ENCODE data around the gene QRICH2. TPM values are rescaled to one million over a fixed set of nuclear protein-coding genes. Genes with fewer than 3 reads are reported as not detected.

The QRICH2 gene
- total RNA-seq, 1 donor from 2014 or later = 18.5 TPM

- no peak for DNase-seq (ENCODE audit: low spot score, unreplicated experiment)
- Mint-ChIP-seq H3K4me1 (ENCODE audit: low read depth) (peaks cover 23% of the 10 kb centered on the region), H3K4me3 (ENCODE audit: low read depth) (no peak overlapping the region), H3K36me3 (ENCODE audit: insufficient read depth) (no peaks in the 10 kb centered on the region), H3K9me3 (ENCODE audit: low read depth) (no peaks in the 10 kb centered on the region), H3K27me3 (peaks cover 6% of the 10 kb centered on the region), H3K27ac (no peak overlapping the region)
- no peak for TF ChIP-seq CTCF (IDR thresholded peaks at IDR 0.05; ENCODE audit: unreplicated experiment)
These were observed 64.0 kb downstream of the QRICH2 start for GRCh38 chr17:76243826-76244679.

- Mint-ChIP-seq H3K4me3 (ENCODE audit: low read depth) (peak overlapping the region; percentile 88), H3K36me3 (ENCODE audit: insufficient read depth) (no peaks in the 10 kb centered on the region), H3K27me3 (peaks cover 6% of the 10 kb centered on the region), H3K4me1 (ENCODE audit: low read depth) (peaks cover 34% of the 10 kb centered on the region), H3K27ac (peak overlapping the region; percentile 90), H3K9me3 (ENCODE audit: low read depth) (no peaks in the 10 kb centered on the region)
- DNase-seq (ENCODE audit: low spot score, unreplicated experiment) = no peak
- TF ChIP-seq CTCF (IDR thresholded peaks at IDR 0.05; ENCODE audit: unreplicated experiment) = no peak
These were observed 66.3 kb downstream of the QRICH2 start for GRCh38 chr17:76241691-76242255.

GRCh38 chr17:76241204-76241538 lies 66.9 kb downstream of the QRICH2 start:
- H3K4me3 Mint-ChIP-seq (ENCODE audit: low read depth) = peak overlapping the region; percentile 88
- peaks cover 28% of the 10 kb centered on the region for H3K4me1 Mint-ChIP-seq (ENCODE audit: low read depth)
- peaks cover 6% of the 10 kb centered on the region for H3K27me3 Mint-ChIP-seq
- DNase-seq (ENCODE audit: low spot score, unreplicated experiment) = no peak
- no peak for TF ChIP-seq CTCF (IDR thresholded peaks at IDR 0.05; ENCODE audit: unreplicated experiment)
- peak overlapping the region; percentile 90 for H3K27ac Mint-ChIP-seq
- H3K9me3 Mint-ChIP-seq (ENCODE audit: low read depth) = no peaks in the 10 kb centered on the region
- no peaks in the 10 kb centered on the region for H3K36me3 Mint-ChIP-seq (ENCODE audit: insufficient read depth)

GRCh38 chr17:76240461-76241203 lies 67.4 kb downstream of the QRICH2 start, which contains the start of gene RNF157:
RNF157 (minus strand) TSS chr17:76240493; CDS start chr17:76240240, 253 bp downstream.
- H3K4me3 Mint-ChIP-seq (ENCODE audit: low read depth) = peak within 1 kb of the TSS; percentile 88
- peak; percentile 73 for DNase-seq (ENCODE audit: low spot score, unreplicated experiment)

More at GRCh38 chr17:76240461-76241203, 67.4 kb downstream of the QRICH2 start, which contains the start of gene RNF157:
- TF ChIP-seq CTCF (IDR thresholded peaks at IDR 0.05; ENCODE audit: unreplicated experiment) = no peak
- Mint-ChIP-seq H3K4me1 (ENCODE audit: low read depth) (peaks cover 23% of the 10 kb centered on the region), H3K27me3 (peaks cover 6% of the 10 kb centered on the region), H3K36me3 (ENCODE audit: insufficient read depth) (no peaks in the 10 kb centered on the region), H3K27ac (peak within 1 kb of the TSS; percentile 90), H3K9me3 (ENCODE audit: low read depth) (no peaks in the 10 kb centered on the region)
